ENCODE data around the gene GTF3C1.

Gene GTF3C1

GRCh38 chr16:27518226-27518625 is 31.5 kb downstream of the GTF3C1 start:
- DNase-seq (ENCODE audit: low read depth), result no peak

GRCh38 chr16:27517664-27518063 is 32.0 kb downstream of the GTF3C1 start:
- DNase-seq (ENCODE audit: low read depth), result no peak

- no peak for DNase-seq (ENCODE audit: low read depth)
Measured at GRCh38 chr16:27516365-27516764, 33.3 kb downstream of the GTF3C1 start.

GRCh38 chr16:27515874-27516353 is 33.8 kb downstream of the GTF3C1 start:
- DNase-seq (ENCODE audit: low read depth), result peak; percentile 25

GRCh38 chr16:27514806-27515205 is 34.9 kb downstream of the GTF3C1 start:
- no peak for DNase-seq (ENCODE audit: low read depth)

- DNase-seq (ENCODE audit: low read depth), result no peak
Measured at GRCh38 chr16:27511657-27512448, 37.9 kb downstream of the GTF3C1 start.

GRCh38 chr16:27508476-27508875 is 41.2 kb downstream of the GTF3C1 start:
- no peak for DNase-seq (ENCODE audit: low read depth)

GRCh38 chr16:27506771-27507170 is 42.9 kb downstream of the GTF3C1 start:
- DNase-seq (ENCODE audit: low read depth), result no peak

GRCh38 chr16:27505297-27506236 is 44.1 kb downstream of the GTF3C1 start:
- no peak for DNase-seq (ENCODE audit: low read depth)

- no peak for DNase-seq (ENCODE audit: low read depth)
Measured at GRCh38 chr16:27503662-27504061, 46.1 kb downstream of the GTF3C1 start.

GRCh38 chr16:27500801-27501200 is 48.9 kb downstream of the GTF3C1 start:
- DNase-seq (ENCODE audit: low read depth), result no peak

- DNase-seq (ENCODE audit: low read depth), result no peak
Measured at GRCh38 chr16:27499659-27500055, 50.1 kb downstream of the GTF3C1 start.

GRCh38 chr16:27498916-27499658 is 50.6 kb downstream of the GTF3C1 start:
- no peak for DNase-seq (ENCODE audit: low read depth)

GRCh38 chr16:27498031-27498825 is 51.5 kb downstream of the GTF3C1 start:
- no peak for DNase-seq (ENCODE audit: low read depth)

- DNase-seq (ENCODE audit: low read depth), result no peak
Measured at GRCh38 chr16:27495191-27495590, 54.5 kb downstream of the GTF3C1 start.

- no peak for DNase-seq (ENCODE audit: low read depth)
Measured at GRCh38 chr16:27492588-27492979, 57.1 kb downstream of the GTF3C1 start.

- no peak for DNase-seq (ENCODE audit: low read depth)
Measured at GRCh38 chr16:27491894-27492587, 57.7 kb downstream of the GTF3C1 start.

GRCh38 chr16:27489906-27490305 is 59.8 kb downstream of the GTF3C1 start:
- no peak for DNase-seq (ENCODE audit: low read depth)

- DNase-seq (ENCODE audit: low read depth), result no peak
Measured at GRCh38 chr16:27489421-27489820, 60.3 kb downstream of the GTF3C1 start.

GRCh38 chr16:27486760-27487159 is 63.0 kb downstream of the GTF3C1 start:
- no peak for DNase-seq (ENCODE audit: low read depth)

GRCh38 chr16:27486344-27486743 is 63.4 kb downstream of the GTF3C1 start:
- no peak for DNase-seq (ENCODE audit: low read depth)
